ENCODE data around the gene CRIP1.

CRIP1 gene

GRCh38 chr14:105533391-105533790 lies 46.7 kb downstream of the CRIP1 start:
- FAIRE-seq, result no peak

GRCh38 chr14:105533811-105534498 lies 47.3 kb downstream of the CRIP1 start:
- no peak for TF ChIP-seq CTCF (IDR thresholded peaks at IDR 0.05; ENCODE audit: insufficient read depth, missing control alignments)
- FAIRE-seq (no peak), DNase-seq (ENCODE audit: insufficient read length, low spot score) (no peak)

More at GRCh38 chr14:105533391-105533790, 46.7 kb downstream of the CRIP1 start:
- no peak for DNase-seq (ENCODE audit: insufficient read length, low spot score)
- no peak for TF ChIP-seq CTCF (IDR thresholded peaks at IDR 0.05; ENCODE audit: insufficient read depth, missing control alignments)

- FAIRE-seq (no peak), DNase-seq (ENCODE audit: insufficient read length, low spot score) (no peak)
- TF ChIP-seq CTCF (IDR thresholded peaks at IDR 0.05; ENCODE audit: insufficient read depth, missing control alignments), result no peak
These were observed 47.9 kb downstream of the CRIP1 start for GRCh38 chr14:105534586-105534985.

GRCh38 chr14:105536051-105536450 lies 49.4 kb downstream of the CRIP1 start:
- no peak for DNase-seq (ENCODE audit: insufficient read length, low spot score)
- FAIRE-seq, result no peak
- TF ChIP-seq CTCF (IDR thresholded peaks at IDR 0.05; ENCODE audit: insufficient read depth, missing control alignments), result no peak

- no peak for DNase-seq (ENCODE audit: insufficient read length, low spot score)
- no peak for TF ChIP-seq CTCF (IDR thresholded peaks at IDR 0.05; ENCODE audit: insufficient read depth, missing control alignments)
- no peak for FAIRE-seq
These were observed 50.2 kb downstream of the CRIP1 start for GRCh38 chr14:105536691-105537579.

- no peak for FAIRE-seq
- peak; percentile 60 for TF ChIP-seq CTCF (IDR thresholded peaks at IDR 0.05; ENCODE audit: insufficient read depth, missing control alignments)
- peak; percentile 84 for DNase-seq (ENCODE audit: insufficient read length, low spot score)
These were observed 51.1 kb downstream of the CRIP1 start for GRCh38 chr14:105537580-105538474.

All from D721Med (cell line).